NT2/D1 (cell line): ENCODE results near the gene TOPBP1.

Experiments used
- SUZ12 ChIP-seq: IDR thresholded peaks from 2 replicates; pipeline ENCODE4 v1.6.1; 2011; ENCODE audit not compliant: insufficient read length, insufficient read depth; ENCODE audit errors: extremely low read depth
- YY1 ChIP-seq: IDR thresholded peaks from 2 replicates; pipeline ENCODE4 v1.6.1; 2011; ENCODE audit not compliant: insufficient read length, insufficient read depth
- ZNF274 ChIP-seq: IDR thresholded peaks from 2 replicates; pipeline ENCODE4 v1.6.1; 2011; ENCODE audit warnings: mild to moderate bottlenecking, low read depth, low read length

GRCh38 chr3:133600572-133601081, 61.1 kb downstream of the TOPBP1 start:
- TF ChIP-seq YY1 (no peak), ZNF274 (no peak), SUZ12 (no peak)
